HG02571 (cell line): ENCODE results near the gene PPP1R9A.

Experiments used
- ATAC-seq: cut with Tn5 transposase; IDR thresholded peaks from one replicate; pipeline ENCODE4 v1.9.1; 2021; ENCODE audit warnings: mild to moderate bottlenecking, moderate library complexity; ENCODE audit not compliant: unreplicated experiment

Gene PPP1R9A

DNA sequence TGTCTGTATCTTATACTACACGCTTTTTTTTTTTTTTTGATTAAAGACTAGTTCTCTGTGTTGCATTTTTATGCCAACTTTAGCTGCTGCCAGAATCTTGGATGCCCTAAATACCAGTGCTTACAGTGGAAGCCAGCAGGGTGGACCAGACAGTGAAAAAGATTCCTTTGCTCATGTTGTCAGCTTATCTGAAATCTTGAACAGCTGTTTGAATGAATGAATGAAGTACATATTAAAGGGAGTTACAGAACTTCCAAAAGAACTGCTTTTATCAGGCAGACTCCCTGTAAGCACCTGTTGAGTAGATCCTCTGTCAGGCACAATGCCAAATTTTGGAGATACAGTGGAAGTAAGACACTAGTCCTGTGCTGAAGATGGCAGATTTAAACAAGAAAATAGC is 184.9 kb downstream of the PPP1R9A start:
- no peak for ATAC-seq

- no peak for ATAC-seq
These were observed 188.0 kb downstream of the PPP1R9A start for GRCh38 chr7:95095259-95095965.

DNA sequence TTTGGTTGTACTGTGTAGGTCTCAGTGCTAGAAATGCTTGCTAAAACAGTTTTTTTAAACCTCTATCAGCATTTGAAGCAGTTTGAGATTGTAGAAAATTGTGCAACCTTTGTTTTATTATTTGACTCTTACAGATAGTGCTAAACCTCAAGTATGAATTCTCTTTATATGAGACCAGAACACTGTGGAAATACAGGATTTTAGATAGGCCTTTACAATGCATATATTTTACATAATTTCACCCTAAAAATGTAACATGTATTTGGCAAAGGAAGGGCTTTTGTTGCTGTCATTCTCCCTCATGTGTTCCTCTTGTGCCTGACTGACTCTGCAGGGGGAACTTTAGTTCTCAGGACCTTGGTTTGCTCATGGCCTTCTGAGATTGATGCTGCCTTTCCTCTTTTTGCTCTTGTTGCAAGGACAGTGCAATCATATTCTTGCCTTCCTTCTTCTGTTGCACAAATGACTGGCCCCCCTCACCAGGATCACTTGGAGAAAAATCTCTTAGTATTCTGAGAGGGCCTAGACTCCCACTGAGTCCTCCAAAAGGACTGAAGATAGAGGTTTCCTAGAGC is 188.7 kb downstream of the PPP1R9A start:
- no peak for ATAC-seq

GRCh38 chr7:95097291-95097690 is 189.9 kb downstream of the PPP1R9A start:
- no peak for ATAC-seq

GRCh38 chr7:95097851-95098250 is 190.5 kb downstream of the PPP1R9A start:
- ATAC-seq = no peak

GRCh38 chr7:95099106-95099505 is 191.7 kb downstream of the PPP1R9A start:
- ATAC-seq = no peak

DNA sequence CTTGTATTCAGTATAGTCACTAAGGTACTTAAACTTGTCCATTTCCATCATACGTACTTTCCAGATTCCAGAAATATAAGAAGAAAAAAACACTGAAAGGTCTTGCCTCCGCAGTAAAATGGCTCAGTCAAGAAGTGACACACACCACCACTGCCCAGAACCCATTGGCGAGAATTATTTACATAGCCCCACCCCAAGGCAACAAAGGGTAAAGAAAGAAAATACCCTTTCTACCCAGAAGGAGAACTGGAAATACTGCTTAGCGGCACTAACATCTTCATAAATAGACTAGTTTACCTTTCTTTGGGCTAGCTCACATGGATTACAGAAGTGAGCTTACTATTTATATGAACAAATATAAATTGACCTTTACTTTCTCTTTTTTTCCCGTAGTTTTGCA is 194.0 kb downstream of the PPP1R9A start:
- no peak for ATAC-seq

DNA sequence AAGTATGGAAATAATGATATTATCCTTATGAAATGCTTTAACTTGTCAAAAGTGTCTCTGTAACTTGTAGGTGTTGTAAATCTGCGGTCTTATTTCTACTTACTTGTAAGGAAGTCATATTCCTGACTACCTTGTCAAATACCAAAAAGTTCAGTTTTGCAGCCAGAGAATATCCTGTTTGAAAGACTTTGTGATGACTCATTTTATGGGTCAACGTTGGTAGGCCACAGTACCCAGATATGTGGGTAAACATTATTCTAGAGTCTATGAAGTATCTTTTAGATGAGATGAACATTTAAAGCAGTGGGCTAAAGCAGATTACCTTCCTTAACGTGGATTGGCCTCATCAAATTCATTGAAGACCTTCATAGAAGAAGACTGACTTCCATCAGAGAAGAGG is 195.3 kb downstream of the PPP1R9A start:
- no peak for ATAC-seq

DNA sequence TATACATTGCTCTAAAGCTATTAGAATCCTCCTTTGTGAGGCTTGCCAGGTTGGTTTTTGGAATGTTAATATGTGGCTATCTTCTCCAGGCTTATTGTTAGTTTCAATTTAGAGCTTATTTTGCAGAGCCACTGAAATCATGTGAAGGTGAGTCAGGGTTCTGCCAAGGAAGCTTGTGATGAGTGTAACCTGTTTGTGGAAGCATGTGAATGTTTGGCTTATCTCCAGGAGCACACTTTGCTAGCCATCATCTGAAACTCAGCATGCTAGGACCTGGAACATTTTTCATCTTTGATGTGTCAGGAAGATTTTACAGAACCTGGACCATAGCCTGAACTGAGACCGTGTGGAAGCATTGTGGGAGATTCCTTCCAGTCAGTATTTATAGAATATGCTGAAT is 197.3 kb downstream of the PPP1R9A start:
- ATAC-seq = no peak

GRCh38 chr7:95105627-95106026 is 198.2 kb downstream of the PPP1R9A start:
- ATAC-seq = no peak

DNA sequence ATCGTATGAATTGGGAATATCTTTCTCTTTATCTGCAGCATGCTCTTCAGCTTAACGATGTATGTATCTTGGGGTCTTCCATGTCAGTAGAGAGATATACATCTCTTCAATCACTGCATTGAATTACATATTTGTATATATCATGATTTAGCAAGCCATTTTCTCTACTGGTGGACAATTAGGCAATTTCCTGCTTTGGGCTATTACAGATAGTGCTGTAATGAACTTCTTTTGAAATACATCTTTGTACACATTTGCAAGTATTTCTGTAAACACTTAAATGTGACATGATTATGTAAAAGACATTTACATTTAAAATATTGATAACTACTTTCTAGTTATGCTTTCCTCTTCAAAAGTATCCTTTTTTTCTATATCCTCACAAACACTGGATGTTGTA is 199.0 kb downstream of the PPP1R9A start:
- ATAC-seq = no peak

DNA sequence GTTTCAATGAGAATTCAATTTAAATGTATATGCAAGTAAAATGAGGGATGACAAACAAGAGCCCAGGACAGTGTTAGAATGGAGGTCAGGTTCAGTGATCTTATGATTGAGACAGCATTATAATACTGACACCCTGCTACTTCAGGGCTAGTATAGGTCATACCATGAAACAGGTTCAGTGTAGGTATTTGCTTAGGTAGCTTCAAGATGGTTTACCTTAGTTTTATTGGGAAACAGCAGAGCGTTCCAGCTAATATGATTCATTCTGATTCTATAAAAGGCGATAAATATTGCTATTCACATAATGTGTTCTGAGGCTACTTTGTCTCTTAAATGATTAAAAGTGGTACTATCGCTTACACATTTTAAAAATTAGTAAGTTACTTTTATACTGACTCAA is 203.3 kb downstream of the PPP1R9A start:
- ATAC-seq = no peak

DNA sequence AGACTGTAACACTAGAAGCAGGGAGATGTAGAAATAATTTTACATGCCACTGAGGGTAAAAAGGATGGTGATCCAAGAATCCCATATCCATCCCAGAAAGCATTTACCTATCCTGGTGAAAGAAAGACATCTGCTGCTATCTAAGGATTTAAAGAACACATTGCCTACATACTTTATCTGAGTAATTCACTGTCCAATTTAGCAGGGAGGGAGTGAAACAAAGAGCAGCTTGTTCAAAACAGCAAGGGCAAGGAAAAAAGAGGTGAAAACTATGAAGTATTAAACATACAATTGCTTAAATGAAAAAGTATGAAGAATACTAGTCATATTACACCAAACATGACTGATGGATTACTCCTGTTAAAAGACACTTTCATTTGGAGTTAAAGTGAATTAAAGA is 206.2 kb downstream of the PPP1R9A start:
- ATAC-seq = no peak

- no peak for ATAC-seq
These were observed 218.8 kb downstream of the PPP1R9A start for GRCh38 chr7:95126053-95126709.

- no peak for ATAC-seq
These were observed 225.1 kb downstream of the PPP1R9A start for GRCh38 chr7:95132500-95132899.

DNA sequence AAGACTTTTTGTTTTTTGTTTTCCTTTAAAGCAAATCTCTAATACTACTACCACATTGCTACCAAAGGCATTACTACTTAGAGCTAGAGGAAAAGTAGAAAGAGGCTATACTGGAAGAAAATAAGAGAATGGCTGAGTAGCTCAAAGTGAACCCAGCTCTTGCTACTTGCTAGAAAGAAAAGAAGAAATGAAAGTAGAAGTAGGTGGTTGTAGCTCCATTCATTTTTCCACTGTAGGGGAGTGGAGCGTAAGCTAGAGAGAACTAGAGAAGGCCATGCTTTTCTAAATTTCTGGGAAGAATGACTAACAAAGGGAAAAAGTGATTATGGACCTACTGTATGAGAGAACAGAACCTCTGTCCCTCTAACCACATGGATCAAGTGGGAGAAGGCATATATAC is 232.5 kb downstream of the PPP1R9A start:
- no peak for ATAC-seq

GRCh38 chr7:95141755-95142154 is 234.4 kb downstream of the PPP1R9A start:
- ATAC-seq = no peak

DNA sequence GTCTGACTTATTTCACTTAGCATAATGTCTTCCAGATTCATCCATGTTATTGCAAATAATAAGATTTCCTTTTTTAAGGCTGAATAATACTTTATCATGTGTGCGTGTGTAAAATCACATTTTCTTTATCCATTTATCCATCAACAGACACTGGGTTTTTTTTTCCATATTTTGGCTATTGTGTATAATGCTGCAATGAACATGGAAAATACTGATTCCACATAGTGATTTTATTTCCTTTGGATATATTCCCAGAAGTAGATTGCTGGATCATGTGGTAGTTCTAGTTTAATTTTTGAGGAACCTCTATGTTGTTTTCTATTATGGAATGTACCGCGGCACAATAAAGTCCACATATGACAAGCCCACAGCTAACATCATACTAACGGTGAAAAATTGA is 236.9 kb downstream of the PPP1R9A start:
- ATAC-seq = no peak

GRCh38 chr7:95155965-95156364 is 248.6 kb downstream of the PPP1R9A start:
- no peak for ATAC-seq

- ATAC-seq = no peak
These were observed 250.0 kb downstream of the PPP1R9A start for GRCh38 chr7:95157381-95157780.

GRCh38 chr7:95169678-95170077 is 262.3 kb downstream of the PPP1R9A start:
- no peak for ATAC-seq

DNA sequence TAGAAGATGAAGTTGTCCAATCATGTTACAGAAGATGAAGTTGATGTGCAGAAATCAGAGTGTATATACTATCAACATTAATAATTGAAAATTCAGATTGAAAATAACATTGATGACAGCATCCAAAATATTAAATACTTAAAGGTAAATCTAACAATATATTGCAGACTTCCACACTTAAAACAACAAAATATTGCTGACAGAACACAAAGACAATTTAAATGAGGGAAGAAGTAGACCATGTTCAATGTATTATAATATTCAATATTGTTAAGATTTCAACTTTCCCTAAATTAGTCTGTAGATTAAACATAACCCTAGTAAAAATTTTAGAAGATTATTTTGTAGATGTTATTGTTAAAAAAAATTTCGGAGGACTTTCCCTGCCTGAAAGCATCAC is 265.0 kb downstream of the PPP1R9A start:
- no peak for ATAC-seq
